Immature natural killer cell (primary cell): ENCODE results near the gene PIP4P1. TPM values are rescaled to one million over a fixed set of nuclear protein-coding genes. Genes with fewer than 3 reads are reported as not detected.
"Not testable (repeated sequence)": the region's sequence is repeated elsewhere in the genome, so short reads cannot be mapped to it uniquely, and the experiment has no call there.

Experiments used
- DNase-seq, 3 donors: peaks; one replicate each; pipeline ENCODE4 v3.0.0; 2022; ENCODE audit warnings: mixed read lengths in 1 of 3
- H3K27ac Mint-ChIP-seq, 6 donors: one replicate each; pipeline ENCODE4 v1.8.0; 2020; ENCODE audit warnings: mixed read lengths in 6 of 6, mild to moderate bottlenecking in 5 of 6, inconsistent platforms in 4 of 6, moderate library complexity in 3 of 6
- H3K27me3 Mint-ChIP-seq, 3 donors: one replicate each; pipeline ENCODE4 v1.8.0; 2020 to 2021; ENCODE audit warnings: low read depth in 3 of 3, mild to moderate bottlenecking in 3 of 3, mixed read lengths in 3 of 3, moderate library complexity in 3 of 3, inconsistent platforms in 1 of 3
- H3K36me3 Mint-ChIP-seq, 3 donors: one replicate each; pipeline ENCODE4 v1.8.0; 2020; ENCODE audit warnings: mixed read lengths in 3 of 3, inconsistent platforms in 2 of 3, mild to moderate bottlenecking in 2 of 3
- H3K4me1 Mint-ChIP-seq, 2 donors: one replicate each; pipeline ENCODE4 v1.8.0; 2020; ENCODE audit warnings: inconsistent platforms in 2 of 2, mild to moderate bottlenecking in 2 of 2, mixed read lengths in 2 of 2, moderate library complexity in 1 of 2
- H3K4me3 Mint-ChIP-seq, 5 donors: one replicate each; pipeline ENCODE4 v1.8.0; 2020; ENCODE audit warnings: mild to moderate bottlenecking in 5 of 5, mixed read lengths in 5 of 5, inconsistent platforms in 3 of 5, moderate library complexity in 3 of 5
- H3K9me3 Mint-ChIP-seq, 6 donors: one replicate each; pipeline ENCODE4 v1.8.0; 2020; ENCODE audit warnings: mild to moderate bottlenecking in 6 of 6, mixed read lengths in 6 of 6, inconsistent platforms in 4 of 6, moderate library complexity in 3 of 6
- polyA plus RNA-seq, 3 donors: library from polyadenylated mRNA; unstranded; fragments of 300-500 nt; fragmentation: Illumina TruSeq; gene quantifications; one replicate each; pipeline ENCODE4 v1.2.3, GENCODE V29; 2021

PIP4P1 gene
- polyA plus RNA-seq, 3 donors from 2014 or later = 17.7 to 29.2 (median 26.2) TPM

DNA sequence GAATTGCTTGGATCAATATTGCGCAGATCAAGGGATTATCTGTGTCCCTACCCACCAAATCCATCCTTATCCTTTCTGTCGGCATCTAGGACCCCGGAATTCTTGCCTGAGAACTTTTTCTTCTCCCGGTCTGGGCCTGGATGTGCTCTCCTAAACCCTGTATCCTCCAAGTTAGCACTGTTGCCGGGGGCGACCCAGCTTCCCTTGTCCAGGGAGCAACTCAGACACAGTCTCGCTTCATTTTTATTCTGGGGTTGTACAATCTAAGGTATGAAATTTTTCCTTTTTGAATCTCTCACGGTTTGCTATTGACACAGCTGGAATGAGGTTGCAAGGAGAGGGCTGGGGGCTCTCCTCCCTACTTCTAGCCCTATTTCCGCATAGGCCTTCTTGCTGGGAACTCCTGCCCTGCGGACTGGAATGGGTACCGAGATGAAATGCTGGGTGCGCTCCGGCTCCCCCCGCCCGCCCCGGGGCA, 7.6 kb upstream of the PIP4P1 start:
- Mint-ChIP-seq H3K27ac (peak overlapping the region; percentile 93 to 98 (median 97)), H3K4me1 (peaks cover 35 to 44% of the 10 kb centered on the region in 2 donors), H3K36me3 (peaks cover 6 to 16% (median 9%) of the 10 kb centered on the region in 3 donors), H3K4me3 (peak overlapping the region; percentile 96 to 100 (median 99)), H3K9me3 (no peaks in the 10 kb centered on the region), H3K27me3 (peaks cover 0 to 8% (median 0%) of the 10 kb centered on the region in 3 donors)
- no peak for DNase-seq

DNA sequence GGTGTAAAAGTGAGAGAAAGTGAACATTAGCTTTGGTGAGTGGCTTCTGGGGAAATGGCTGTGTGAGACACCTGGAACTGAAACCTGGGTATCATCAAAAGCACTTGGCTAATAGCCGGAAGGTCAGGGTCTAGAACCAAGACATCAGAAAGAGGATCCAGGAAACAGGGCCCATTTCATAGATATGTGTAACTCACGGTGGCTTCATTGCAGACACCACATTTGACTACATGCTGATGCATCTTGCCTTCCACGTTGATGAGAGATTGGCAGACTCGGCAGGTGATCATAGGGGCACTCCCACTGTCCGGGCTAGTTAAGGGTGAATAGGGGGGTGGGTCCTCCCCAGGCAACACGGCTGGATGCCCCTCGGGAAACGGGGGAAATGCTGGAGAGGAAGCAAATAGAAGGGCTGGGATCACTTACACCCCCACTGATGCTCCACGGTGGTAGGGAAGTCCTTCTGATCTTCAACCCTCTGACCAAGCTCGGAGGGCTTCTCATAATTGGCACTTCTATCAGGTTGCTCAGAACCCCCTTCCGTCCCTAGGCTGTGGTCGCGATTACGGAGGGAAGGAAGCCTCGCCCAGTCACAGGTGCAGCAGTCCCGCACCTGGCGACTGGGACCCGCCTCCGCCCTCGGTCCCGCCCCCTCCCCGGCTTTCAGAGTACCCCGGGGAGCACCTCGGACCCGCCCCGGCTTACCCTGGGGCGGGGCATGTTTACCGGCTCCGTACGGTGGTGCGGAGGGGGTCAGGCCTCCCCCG, 593 bp downstream of the PIP4P1 start:
- H3K27me3 Mint-ChIP-seq = peaks cover 13 to 18% (median 18%) of the 10 kb centered on the region in 3 donors
- peaks cover 0 to 14% (median 11%) of the 10 kb centered on the region in 3 donors for H3K36me3 Mint-ChIP-seq
- peak overlapping the region; percentile 83 to 94 (median 93) for H3K27ac Mint-ChIP-seq
- peak overlapping the region; percentile 84 to 91 (median 88) for H3K4me3 Mint-ChIP-seq
- H3K4me1 Mint-ChIP-seq = peaks cover 26 to 37% of the 10 kb centered on the region in 2 donors
- DNase-seq = peak in 1 of 3 donors; percentile 5
- no peaks in the 10 kb centered on the region for H3K9me3 Mint-ChIP-seq

DNA sequence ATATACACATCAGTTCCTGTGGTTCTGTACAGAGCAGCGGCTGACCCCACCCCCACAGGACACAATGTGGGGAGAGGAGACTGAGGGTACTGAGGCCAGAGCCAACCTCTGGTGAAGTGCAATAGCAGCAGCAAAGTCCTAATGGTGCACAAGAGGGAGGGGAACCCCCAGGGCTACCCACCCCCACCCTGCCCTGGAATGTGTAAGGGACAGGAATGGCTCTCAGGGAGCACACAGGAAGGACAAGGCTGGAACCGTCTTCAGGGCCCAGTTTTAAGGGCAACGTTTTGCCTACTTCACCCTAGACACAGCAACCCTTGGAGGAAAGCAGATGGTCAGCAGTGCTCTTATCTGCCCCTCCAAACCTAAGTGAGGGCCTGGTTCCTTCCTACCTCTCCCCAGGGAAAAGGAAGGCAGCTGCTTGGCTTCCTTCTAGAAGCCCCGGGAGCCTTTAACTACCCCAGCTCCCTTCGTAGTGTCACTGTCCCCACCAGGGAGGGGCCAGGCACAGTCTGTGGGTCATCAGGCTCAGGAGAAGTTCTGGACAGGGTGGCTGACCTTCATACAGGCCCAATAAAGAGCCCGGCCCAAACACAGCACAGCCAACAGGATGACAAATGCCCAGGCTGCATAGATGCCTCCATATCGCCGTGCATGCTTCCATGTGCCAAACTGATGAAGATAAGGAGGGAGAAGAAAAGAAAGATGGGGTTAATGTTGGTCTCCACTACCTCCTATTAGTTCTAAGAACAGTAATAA, 3.0 kb downstream of the PIP4P1 start:
- peaks cover 13 to 18% (median 18%) of the 10 kb centered on the region in 3 donors for H3K27me3 Mint-ChIP-seq
- no peaks in the 10 kb centered on the region for H3K9me3 Mint-ChIP-seq
- no peak overlapping the region for H3K4me3 Mint-ChIP-seq
- peak overlapping the region in 4 of 6 donors; percentile 25 to 94 (median 62) for H3K27ac Mint-ChIP-seq
- peaks cover 0 to 14% (median 11%) of the 10 kb centered on the region in 3 donors for H3K36me3 Mint-ChIP-seq
- H3K4me1 Mint-ChIP-seq = peaks cover 30 to 41% of the 10 kb centered on the region in 2 donors
- DNase-seq = no peak

DNA sequence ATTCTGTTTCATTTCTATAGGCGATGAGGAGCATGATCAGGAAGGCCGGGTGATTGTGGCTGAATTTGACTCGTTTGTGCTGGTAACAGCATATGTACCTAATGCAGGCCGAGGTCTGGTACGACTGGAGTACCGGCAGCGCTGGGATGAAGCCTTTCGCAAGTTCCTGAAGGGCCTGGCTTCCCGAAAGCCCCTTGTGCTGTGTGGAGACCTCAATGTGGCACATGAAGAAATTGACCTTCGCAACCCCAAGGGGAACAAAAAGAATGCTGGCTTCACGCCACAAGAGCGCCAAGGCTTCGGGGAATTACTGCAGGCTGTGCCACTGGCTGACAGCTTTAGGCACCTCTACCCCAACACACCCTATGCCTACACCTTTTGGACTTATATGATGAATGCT, 4.3 kb downstream of the PIP4P1 start:
- peaks cover 3 to 14% (median 14%) of the 10 kb centered on the region in 3 donors for H3K36me3 Mint-ChIP-seq
- H3K4me1 Mint-ChIP-seq = peaks cover 28 to 42% of the 10 kb centered on the region in 2 donors
- no peak overlapping the region for H3K4me3 Mint-ChIP-seq
- no peaks in the 10 kb centered on the region for H3K9me3 Mint-ChIP-seq
- DNase-seq = no peak
- peaks cover 13 to 18% (median 18%) of the 10 kb centered on the region in 3 donors for H3K27me3 Mint-ChIP-seq
- H3K27ac Mint-ChIP-seq = peak overlapping the region in 3 of 6 donors; percentile 12 to 69 (median 35)

DNA sequence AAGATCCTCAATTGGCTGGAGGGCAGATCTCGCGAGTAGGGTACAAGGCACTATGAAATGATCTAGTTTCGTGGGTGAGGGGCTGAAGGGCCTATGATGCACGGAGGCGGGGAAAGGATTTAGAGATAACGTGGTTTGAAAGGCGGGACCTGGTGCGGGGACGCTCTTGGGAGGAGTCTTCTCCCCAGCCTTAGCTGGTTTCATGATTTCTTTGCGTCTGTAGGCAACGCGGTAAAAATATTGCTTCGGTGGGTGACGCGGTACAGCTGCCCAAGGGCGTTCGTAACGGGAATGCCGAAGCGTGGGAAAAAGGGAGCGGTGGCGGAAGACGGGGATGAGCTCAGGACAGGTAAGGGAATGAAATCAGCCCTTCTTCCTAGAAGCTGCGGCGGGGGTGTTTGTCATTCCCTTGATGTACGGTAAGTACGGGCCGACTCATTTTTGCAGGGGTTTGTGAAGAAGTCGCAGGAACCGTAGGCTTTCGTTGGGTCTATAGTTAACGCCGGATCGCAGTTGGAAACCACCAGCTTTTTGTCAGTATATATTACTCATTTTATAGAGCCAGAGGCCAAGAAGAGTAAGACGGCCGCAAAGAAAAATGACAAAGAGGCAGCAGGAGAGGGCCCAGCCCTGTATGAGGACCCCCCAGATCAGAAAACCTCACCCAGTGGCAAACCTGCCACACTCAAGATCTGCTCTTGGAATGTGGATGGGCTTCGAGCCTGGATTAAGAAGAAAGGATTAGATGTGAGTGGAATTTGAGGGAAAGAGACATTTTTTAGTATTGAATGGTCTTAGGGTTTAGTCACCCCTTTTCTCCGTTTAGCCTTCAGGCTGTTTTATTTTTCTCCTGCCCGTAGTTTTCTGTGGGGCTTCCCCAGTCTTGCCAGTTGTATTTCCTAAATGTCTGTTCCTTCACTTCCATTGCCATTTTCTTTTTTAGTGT, 5.6 kb downstream of the PIP4P1 start:
- H3K27me3 Mint-ChIP-seq = peaks cover 5 to 7% (median 6%) of the 10 kb centered on the region in 3 donors

DNA sequence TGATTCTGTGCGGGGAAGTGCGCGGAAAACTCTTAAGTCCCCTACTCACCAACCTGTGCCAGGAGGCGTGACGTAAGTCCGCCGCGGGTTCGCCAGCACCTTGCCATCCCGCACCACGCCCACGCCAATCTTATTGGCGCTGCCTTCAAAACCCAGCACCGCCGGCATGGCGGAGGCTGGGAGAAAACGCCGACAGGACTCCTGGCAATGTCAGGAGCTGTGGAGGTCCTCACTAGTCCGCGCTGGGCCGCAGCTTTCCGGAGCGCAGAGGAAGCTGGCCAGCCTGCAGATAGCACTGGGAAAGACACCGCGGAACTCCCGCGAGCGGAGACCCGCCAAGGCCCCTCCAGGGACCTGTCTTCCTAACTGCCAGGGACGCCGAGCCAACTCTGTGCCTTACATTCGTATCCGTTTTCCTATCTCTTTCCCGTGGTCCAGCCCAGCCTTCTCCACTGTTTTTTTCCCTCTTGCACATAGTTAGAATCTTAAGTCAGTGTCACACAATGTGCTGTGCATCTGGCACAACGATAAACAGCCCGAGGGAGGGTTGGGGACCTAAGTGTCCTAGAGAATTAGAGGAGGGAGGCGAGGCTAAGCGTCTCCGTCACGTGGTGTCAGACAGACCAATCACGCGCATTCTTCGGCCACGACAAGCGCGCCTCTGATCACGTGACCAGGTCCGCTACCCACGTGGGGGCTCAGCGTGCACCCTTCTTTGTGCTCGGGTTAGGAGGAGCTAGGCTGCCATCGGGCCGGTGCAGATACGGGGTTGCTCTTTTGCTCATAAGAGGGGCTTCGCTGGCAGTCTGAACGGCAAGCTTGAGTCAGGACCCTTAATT, 6.5 kb downstream of the PIP4P1 start, which contains the start of the genes APEX1 and OSGEP:
TSS of gene APEX1 (plus strand) at position 711 of the 839 bp plus-strand sequence. CDS start 420 bp downstream, outside the sequence.
TSS of gene OSGEP (minus strand) at position 297 of the 839 bp plus-strand sequence. CDS start at position 168, 129 bp downstream.
- peak within 1 kb of the TSS in 1 of 5 donors; percentile 29 for H3K4me3 Mint-ChIP-seq
- H3K9me3 Mint-ChIP-seq = no peaks in the 10 kb centered on the region
- H3K4me1 Mint-ChIP-seq = peaks cover 12 to 21% of the 10 kb centered on the region in 2 donors
- H3K27me3 Mint-ChIP-seq = peaks cover 0 to 1% (median 0%) of the 10 kb centered on the region in 3 donors
- H3K27ac Mint-ChIP-seq = peak within 1 kb of the TSS in 1 of 6 donors; percentile 11
- peaks cover 10 to 19% (median 12%) of the 10 kb centered on the region in 3 donors for H3K36me3 Mint-ChIP-seq
- peak; percentile 96 to 97 (median 97) for DNase-seq

More for the DNA sequence above, 5.6 kb downstream of the PIP4P1 start:
- Mint-ChIP-seq H3K9me3 (no peaks in the 10 kb centered on the region), H3K4me1 (peaks cover 20 to 30% of the 10 kb centered on the region in 2 donors), H3K27ac (no peak overlapping the region), H3K4me3 (no peak overlapping the region), H3K36me3 (peaks cover 7 to 18% (median 14%) of the 10 kb centered on the region in 3 donors)
- DNase-seq = no peak

DNA sequence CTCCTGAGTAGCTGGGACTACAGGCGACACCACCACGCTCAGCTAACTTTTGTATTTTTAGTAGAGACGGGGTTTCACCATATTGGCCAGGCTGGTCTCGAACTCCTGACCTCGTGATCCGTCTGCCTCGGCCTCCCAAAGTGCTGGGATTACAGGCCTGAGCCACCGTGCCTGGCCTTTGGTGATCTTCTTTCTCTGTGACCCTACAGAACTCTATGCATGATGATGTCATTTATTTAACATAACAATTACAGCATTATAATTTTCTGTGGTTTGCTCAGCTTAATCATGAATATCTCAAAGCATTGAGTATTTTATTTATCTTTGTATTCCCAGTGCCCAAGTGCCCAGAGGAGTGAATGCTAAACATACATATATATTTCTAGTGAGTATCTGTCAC, 8.4 kb downstream of the PIP4P1 start:
- not testable (repeated sequence) for DNase-seq, H3K9me3 Mint-ChIP-seq, H3K27me3 Mint-ChIP-seq
- H3K27ac Mint-ChIP-seq = peak overlapping the region in 2 of 6 donors; percentile 36 to 71
- H3K4me1 Mint-ChIP-seq = peaks cover 9 to 10% of the 10 kb centered on the region in 2 donors
- H3K36me3 Mint-ChIP-seq = peaks cover 24 to 30% (median 25%) of the 10 kb centered on the region in 3 donors
- H3K4me3 Mint-ChIP-seq = peak overlapping the region in 4 of 5 donors; percentile 8 to 53 (median 36)

DNA sequence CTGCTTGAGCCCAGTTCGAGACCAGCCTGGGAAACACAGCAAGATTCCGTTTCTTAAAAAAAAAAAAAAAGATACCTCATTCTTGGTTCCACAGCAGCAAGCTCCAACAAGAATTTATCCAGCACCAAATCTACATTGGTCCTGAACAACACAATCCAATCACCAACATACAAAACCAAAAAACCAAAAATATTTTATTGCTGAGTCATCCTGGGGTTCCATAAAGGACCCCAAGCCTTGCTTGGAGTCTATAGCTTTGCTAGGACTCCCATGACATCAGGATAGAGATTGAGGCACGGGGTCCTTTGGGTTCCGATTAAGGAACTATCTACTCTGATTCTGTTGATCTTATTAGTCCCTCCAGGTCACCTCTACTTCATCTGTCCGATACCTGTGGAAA, 14.3 kb downstream of the PIP4P1 start:
- DNase-seq = no peak
- H3K27ac Mint-ChIP-seq = no peak overlapping the region
- peaks cover 26 to 38% (median 31%) of the 10 kb centered on the region in 3 donors for H3K36me3 Mint-ChIP-seq
- H3K4me3 Mint-ChIP-seq = no peak overlapping the region
- no peaks in the 10 kb centered on the region for H3K27me3 Mint-ChIP-seq
- H3K4me1 Mint-ChIP-seq = no peaks in the 10 kb centered on the region
- no peaks in the 10 kb centered on the region for H3K9me3 Mint-ChIP-seq

DNA sequence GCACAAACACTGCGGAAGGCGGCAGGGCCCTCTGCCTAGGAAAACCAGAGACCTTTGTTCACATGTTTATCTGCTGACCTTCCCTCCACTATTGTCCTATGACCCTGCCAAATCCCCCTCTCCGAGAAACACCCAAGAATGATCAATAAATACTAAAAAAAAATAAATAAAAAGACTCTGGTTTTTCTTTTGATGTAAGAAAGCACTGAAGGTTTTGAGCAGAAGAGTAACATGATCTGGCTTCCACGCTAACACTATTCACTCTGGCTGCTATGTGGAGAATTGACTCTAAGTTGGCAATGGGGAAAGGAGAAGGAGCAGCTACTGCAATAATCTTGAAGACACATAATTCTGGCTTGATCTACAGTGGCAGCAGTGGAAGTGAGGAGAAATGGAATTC, 17.6 kb downstream of the PIP4P1 start:
- DNase-seq, H3K4me3 Mint-ChIP-seq, H3K9me3 Mint-ChIP-seq, H3K27me3 Mint-ChIP-seq, H3K27ac Mint-ChIP-seq: not testable (repeated sequence)
- Mint-ChIP-seq H3K36me3 (peaks cover 16 to 24% (median 19%) of the 10 kb centered on the region in 3 donors), H3K4me1 (peaks cover 13 to 14% of the 10 kb centered on the region in 2 donors)

DNA sequence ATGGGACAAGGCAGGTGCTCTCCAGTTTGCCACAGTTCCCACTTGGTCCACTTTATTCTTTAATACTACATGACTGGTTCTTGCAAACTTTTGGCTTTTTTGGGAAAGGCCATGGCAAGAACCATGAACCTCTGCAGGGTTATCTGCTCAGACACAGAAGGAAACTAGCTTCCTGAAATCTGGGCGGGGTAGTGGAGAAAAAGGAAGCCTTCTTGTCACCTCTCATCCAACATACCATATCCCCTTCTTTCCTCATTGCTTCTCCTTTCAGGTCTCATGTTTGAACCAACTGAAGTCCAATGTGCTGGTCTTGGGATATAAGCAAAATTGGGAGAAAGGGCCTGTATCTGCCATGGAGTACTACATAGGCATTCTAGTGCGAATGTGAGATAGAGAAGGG, 19.8 kb downstream of the PIP4P1 start:
- Mint-ChIP-seq H3K27ac (no peak overlapping the region), H3K4me1 (peaks cover 13 to 14% of the 10 kb centered on the region in 2 donors), H3K4me3 (no peak overlapping the region), H3K27me3 (peaks cover 1 to 2% (median 2%) of the 10 kb centered on the region in 3 donors), H3K36me3 (peaks cover 0 to 10% (median under 1%) of the 10 kb centered on the region in 3 donors), H3K9me3 (no peaks in the 10 kb centered on the region)
- DNase-seq = no peak

DNA sequence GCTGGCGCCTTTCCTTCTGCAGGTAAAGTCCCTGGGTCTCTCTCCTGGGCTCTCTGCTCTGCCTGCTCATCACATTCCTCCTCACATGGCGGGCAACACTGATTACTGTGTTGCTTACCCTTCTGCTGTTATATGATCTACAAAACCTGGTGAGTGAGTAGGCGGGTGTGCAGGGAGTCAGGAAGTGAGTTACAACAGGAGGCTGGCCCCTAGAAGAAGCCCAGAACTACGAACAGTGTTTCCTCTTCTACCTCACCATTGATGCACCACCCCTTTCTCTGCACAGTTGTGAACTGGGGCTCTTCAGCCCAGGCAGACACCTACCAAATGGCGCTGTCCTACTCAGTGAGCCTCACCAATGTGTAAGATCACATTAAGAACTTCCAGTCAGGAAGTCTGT, 20.4 kb downstream of the PIP4P1 start:
- Mint-ChIP-seq H3K4me1 (peaks cover 13 to 14% of the 10 kb centered on the region in 2 donors), H3K27ac (peak overlapping the region in 1 of 6 donors; percentile 64), H3K27me3 (peaks cover 1 to 2% (median 2%) of the 10 kb centered on the region in 3 donors), H3K4me3 (no peak overlapping the region), H3K9me3 (no peaks in the 10 kb centered on the region), H3K36me3 (peaks cover 0 to 10% (median 0%) of the 10 kb centered on the region in 3 donors)
- no peak for DNase-seq

DNA sequence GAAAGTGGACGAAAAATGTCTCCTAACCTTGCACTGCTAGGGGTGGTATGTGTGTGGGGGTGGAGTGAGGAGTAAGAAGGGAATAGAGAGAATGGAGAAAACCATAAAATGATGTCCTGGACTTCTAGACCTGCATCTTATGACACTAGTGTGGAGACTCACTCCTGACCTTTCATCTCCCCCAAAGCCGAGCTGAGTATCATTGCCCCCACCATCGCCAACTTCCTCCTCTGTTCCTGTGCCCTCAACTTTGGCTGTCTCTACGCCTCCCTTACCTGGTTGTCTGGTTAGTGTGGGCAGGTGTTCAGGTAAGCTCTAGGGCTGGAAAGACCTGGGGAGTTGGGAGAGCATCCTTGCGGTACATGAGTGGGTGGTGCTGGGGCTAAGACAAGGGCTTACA, 20.8 kb downstream of the PIP4P1 start:
- H3K36me3 Mint-ChIP-seq = peaks cover 0 to 10% (median 0%) of the 10 kb centered on the region in 3 donors
- peak overlapping the region in 1 of 6 donors; percentile 64 for H3K27ac Mint-ChIP-seq
- no peaks in the 10 kb centered on the region for H3K9me3 Mint-ChIP-seq
- H3K4me1 Mint-ChIP-seq = peaks cover 13 to 14% of the 10 kb centered on the region in 2 donors
- peaks cover 1 to 2% (median 2%) of the 10 kb centered on the region in 3 donors for H3K27me3 Mint-ChIP-seq
- DNase-seq = no peak
- H3K4me3 Mint-ChIP-seq = no peak overlapping the region
